ENCODE data around the gene FBXO5. TPM values are rescaled to one million over a fixed set of nuclear protein-coding genes. Genes with fewer than 3 reads are reported as not detected.
"Not testable (repeated sequence)": the region's sequence is repeated elsewhere in the genome, so short reads cannot be mapped to it uniquely, and the experiment has no call there.

FBXO5 gene
- total RNA-seq, 1 donor from 2014 or later, result 9.4 TPM

- Mint-ChIP-seq H3K4me3 (ENCODE audit: unreplicated experiment) (peak within 1 kb of the TSS; percentile 95), H3K36me3 (ENCODE audit: low read depth, unreplicated experiment) (peaks cover 8% of the 10 kb centered on the region), H3K4me1 (ENCODE audit: unreplicated experiment) (peaks cover 26% of the 10 kb centered on the region), H3K9me3 (ENCODE audit: unreplicated experiment) (no peaks in the 10 kb centered on the region), H3K27ac (ENCODE audit: unreplicated experiment) (peak within 1 kb of the TSS; percentile 98), H3K27me3 (ENCODE audit: unreplicated experiment) (peaks cover 11% of the 10 kb centered on the region)
- peak; percentile 91 for DNase-seq (ENCODE audit: low spot score)
- no peak for TF ChIP-seq CTCF (IDR thresholded peaks at IDR 0.05; ENCODE audit: unreplicated experiment)
Observed at GRCh38 chr6:153002613-153003365, 19.9 kb upstream of the FBXO5 start, which contains the start of gene MTRF1L. Gene MTRF1L (minus strand): TSS chr6:153002709. CDS start chr6:153002685, 24 bp downstream.

GRCh38 chr6:153001767-153002612 lies 19.1 kb upstream of the FBXO5 start:
- Mint-ChIP-seq H3K27ac (ENCODE audit: unreplicated experiment) (peak overlapping the region; percentile 96), H3K4me3 (ENCODE audit: unreplicated experiment) (peak overlapping the region; percentile 95), H3K36me3 (ENCODE audit: low read depth, unreplicated experiment) (peaks cover 11% of the 10 kb centered on the region), H3K27me3 (ENCODE audit: unreplicated experiment) (peaks cover 11% of the 10 kb centered on the region), H3K9me3 (ENCODE audit: unreplicated experiment) (no peaks in the 10 kb centered on the region), H3K4me1 (ENCODE audit: unreplicated experiment) (peaks cover 29% of the 10 kb centered on the region)
- no peak for DNase-seq (ENCODE audit: low spot score)
- TF ChIP-seq CTCF (IDR thresholded peaks at IDR 0.05; ENCODE audit: unreplicated experiment), result no peak

- Mint-ChIP-seq H3K36me3 (ENCODE audit: low read depth, unreplicated experiment) (peaks cover 17% of the 10 kb centered on the region), H3K27ac (ENCODE audit: unreplicated experiment) (peak overlapping the region; percentile 33), H3K4me3 (ENCODE audit: unreplicated experiment) (peak overlapping the region; percentile 95), H3K27me3 (ENCODE audit: unreplicated experiment) (peaks cover 11% of the 10 kb centered on the region), H3K4me1 (ENCODE audit: unreplicated experiment) (peaks cover 34% of the 10 kb centered on the region)
- H3K9me3 Mint-ChIP-seq (ENCODE audit: unreplicated experiment); DNase-seq (ENCODE audit: low spot score): not testable (repeated sequence)
Observed at GRCh38 chr6:153000790-153001189, 17.9 kb upstream of the FBXO5 start.

GRCh38 chr6:153000243-153000642 lies 17.4 kb upstream of the FBXO5 start:
- peaks cover 11% of the 10 kb centered on the region for H3K27me3 Mint-ChIP-seq (ENCODE audit: unreplicated experiment)
- peaks cover 17% of the 10 kb centered on the region for H3K36me3 Mint-ChIP-seq (ENCODE audit: low read depth, unreplicated experiment)
- no peak for TF ChIP-seq CTCF (IDR thresholded peaks at IDR 0.05; ENCODE audit: unreplicated experiment)
- no peak for DNase-seq (ENCODE audit: low spot score)
- H3K4me3 Mint-ChIP-seq (ENCODE audit: unreplicated experiment), result peak overlapping the region; percentile 82
- peaks cover 34% of the 10 kb centered on the region for H3K4me1 Mint-ChIP-seq (ENCODE audit: unreplicated experiment)
- no peak overlapping the region for H3K27ac Mint-ChIP-seq (ENCODE audit: unreplicated experiment)
- no peaks in the 10 kb centered on the region for H3K9me3 Mint-ChIP-seq (ENCODE audit: unreplicated experiment)

GRCh38 chr6:152999538-152999937 lies 16.7 kb upstream of the FBXO5 start:
- peaks cover 17% of the 10 kb centered on the region for H3K36me3 Mint-ChIP-seq (ENCODE audit: low read depth, unreplicated experiment)
- not testable (repeated sequence) for DNase-seq (ENCODE audit: low spot score); H3K4me3 Mint-ChIP-seq (ENCODE audit: unreplicated experiment); H3K9me3 Mint-ChIP-seq (ENCODE audit: unreplicated experiment)
- peaks cover 11% of the 10 kb centered on the region for H3K27me3 Mint-ChIP-seq (ENCODE audit: unreplicated experiment)
- peaks cover 34% of the 10 kb centered on the region for H3K4me1 Mint-ChIP-seq (ENCODE audit: unreplicated experiment)
- peak overlapping the region; percentile 25 for H3K27ac Mint-ChIP-seq (ENCODE audit: unreplicated experiment)
